HTR-8/SVneo (cell line): ENCODE results near the gene DPP3.
"Not testable (repeated sequence)": the region's sequence is repeated elsewhere in the genome, so short reads cannot be mapped to it uniquely, and the experiment has no call there.

Experiments
- DNase-seq: peaks from one replicate; pipeline ENCODE4 v3.0.0; 2011; ENCODE audit warnings: low spot score, mixed read lengths; ENCODE audit not compliant: insufficient read length
- FAIRE-seq: peaks from 2 replicates; lab custom pipeline; 2011; peaks lifted over from hg19 to GRCh38; lab: Jason Lieb, UNC

DPP3 gene, protein sequence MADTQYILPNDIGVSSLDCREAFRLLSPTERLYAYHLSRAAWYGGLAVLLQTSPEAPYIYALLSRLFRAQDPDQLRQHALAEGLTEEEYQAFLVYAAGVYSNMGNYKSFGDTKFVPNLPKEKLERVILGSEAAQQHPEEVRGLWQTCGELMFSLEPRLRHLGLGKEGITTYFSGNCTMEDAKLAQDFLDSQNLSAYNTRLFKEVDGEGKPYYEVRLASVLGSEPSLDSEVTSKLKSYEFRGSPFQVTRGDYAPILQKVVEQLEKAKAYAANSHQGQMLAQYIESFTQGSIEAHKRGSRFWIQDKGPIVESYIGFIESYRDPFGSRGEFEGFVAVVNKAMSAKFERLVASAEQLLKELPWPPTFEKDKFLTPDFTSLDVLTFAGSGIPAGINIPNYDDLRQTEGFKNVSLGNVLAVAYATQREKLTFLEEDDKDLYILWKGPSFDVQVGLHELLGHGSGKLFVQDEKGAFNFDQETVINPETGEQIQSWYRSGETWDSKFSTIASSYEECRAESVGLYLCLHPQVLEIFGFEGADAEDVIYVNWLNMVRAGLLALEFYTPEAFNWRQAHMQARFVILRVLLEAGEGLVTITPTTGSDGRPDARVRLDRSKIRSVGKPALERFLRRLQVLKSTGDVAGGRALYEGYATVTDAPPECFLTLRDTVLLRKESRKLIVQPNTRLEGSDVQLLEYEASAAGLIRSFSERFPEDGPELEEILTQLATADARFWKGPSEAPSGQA

DNA sequence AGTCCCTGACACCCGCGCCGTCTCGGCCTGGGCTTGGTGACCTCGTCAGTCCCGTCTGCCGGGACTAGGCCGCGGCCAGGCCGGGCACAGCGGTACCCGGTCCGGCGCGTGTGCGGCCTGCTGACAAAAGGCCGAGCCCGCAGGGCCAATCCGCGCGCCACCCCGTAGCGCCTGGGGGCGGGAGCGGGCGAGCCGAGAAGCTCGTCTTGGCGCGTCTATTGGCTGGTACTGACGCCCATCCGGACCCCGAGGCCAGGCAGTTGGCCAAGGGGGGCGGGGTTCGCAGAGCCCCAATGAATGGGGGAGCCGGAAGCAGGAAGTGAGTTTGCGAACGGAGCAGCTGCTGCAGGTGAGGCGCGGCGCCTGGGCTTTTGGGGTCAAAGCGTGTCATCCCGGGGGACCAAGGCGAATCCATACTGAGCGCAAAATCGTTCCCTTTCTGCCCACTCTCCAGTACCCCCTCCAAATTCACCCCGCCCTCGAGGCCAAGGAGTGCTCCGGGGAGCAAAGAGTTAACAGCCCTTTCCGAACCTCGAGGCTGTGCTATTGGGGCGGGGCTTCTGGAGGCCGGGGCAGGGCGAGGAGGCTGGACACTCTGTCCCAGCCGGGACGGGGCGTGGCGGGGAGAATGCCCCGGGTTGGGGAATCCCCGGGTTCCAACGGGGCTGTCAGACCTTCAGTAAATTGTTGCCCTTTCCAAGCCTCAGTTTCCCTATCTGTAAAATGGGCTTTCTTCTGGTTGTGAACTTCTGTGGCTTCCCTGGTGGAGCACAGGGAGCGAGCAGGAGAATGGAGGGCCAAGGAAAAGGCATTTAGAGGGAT lies at the start of gene DPP3:
TSS of gene DPP3 (plus strand) at position 318 of the 822 bp plus-strand sequence. CDS start 1,767 bp downstream, outside the sequence.
- DNase-seq (peak; percentile 100), FAIRE-seq (peak; percentile 99)

DNA sequence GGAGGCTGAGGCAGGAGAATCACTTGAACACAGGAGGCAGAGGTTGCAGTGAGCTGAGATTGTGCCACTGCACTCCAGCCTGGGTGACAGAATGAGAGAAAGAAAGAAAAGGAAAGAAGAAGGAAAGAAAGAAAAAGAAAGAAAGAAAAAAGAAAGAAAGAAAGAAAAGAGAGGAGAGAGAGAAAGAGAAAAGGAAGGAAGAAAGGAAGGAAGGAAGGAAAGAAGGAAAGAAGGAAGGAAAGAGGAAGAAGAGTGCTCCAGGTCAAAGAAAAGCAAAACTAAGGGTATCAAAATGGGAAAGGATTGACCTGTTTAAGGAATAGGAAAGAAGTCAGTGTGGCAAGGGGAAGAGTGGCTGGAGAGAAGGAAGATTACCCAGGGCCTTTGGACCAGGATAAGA lies 48.9 kb upstream of the DPP3 start:
- not testable (repeated sequence) for FAIRE-seq

GRCh38 chr11:66431871-66432329 lies 48.3 kb upstream of the DPP3 start:
- FAIRE-seq, DNase-seq: not testable (repeated sequence)

More for the DNA sequence above, 48.9 kb upstream of the DPP3 start:
- DNase-seq, result not testable (repeated sequence)

DNA sequence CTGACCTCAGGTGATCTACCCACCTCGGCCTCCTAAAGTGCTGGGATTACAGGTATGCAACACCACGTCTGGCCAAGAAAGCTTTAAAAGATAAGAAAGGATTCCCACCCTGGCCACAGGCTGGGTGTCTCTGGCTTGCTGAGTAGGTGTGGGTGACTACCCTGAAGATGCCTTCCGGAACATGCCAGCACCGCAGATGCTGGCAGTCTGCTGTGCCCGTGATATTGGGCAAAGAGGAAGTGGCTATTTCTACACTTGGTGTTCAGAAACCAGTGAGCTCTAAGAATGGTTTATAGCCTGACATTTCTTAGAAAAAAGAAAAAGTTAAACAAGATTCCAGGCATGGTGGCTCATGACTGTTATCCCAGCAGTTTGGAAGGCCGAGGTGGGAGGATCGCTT lies 47.6 kb upstream of the DPP3 start:
- FAIRE-seq (no peak), DNase-seq (no peak)

DNA sequence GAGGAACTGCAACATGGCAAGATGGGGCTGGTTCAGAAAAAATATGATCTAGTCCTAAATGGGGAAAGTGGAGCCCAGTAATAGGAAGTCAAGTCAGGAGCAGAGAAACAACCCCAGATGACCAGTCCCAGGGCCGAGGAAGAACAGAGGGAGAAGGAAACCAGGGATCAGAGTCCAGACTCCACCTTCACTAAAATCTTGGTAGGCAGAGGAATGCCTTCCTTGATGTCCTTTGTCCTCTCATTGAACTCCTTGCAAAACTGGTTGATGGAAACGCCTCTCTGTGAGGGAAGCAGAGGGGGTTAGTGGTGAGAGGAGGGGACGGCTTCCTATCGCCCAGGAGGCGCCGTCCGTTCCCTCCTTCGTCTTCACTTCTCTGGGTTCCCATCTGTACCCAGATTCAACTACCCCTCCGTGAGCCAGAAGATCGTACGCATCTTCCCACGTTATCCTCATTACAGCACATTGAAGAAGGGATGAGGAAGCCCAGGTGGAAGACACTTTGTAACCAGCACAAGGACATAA lies 42.2 kb upstream of the DPP3 start:
- DNase-seq, result no peak
- no peak for FAIRE-seq

- FAIRE-seq, result peak; percentile 100
- peak; percentile 99 for DNase-seq
Observed at GRCh38 chr11:66438504-66439466, 41.4 kb upstream of the DPP3 start, which contains the start of gene MRPL11. Gene MRPL11, minus strand, starts transcription at chr11:66438848. Its CDS starts 94 bp downstream, at chr11:66438754.

DNA sequence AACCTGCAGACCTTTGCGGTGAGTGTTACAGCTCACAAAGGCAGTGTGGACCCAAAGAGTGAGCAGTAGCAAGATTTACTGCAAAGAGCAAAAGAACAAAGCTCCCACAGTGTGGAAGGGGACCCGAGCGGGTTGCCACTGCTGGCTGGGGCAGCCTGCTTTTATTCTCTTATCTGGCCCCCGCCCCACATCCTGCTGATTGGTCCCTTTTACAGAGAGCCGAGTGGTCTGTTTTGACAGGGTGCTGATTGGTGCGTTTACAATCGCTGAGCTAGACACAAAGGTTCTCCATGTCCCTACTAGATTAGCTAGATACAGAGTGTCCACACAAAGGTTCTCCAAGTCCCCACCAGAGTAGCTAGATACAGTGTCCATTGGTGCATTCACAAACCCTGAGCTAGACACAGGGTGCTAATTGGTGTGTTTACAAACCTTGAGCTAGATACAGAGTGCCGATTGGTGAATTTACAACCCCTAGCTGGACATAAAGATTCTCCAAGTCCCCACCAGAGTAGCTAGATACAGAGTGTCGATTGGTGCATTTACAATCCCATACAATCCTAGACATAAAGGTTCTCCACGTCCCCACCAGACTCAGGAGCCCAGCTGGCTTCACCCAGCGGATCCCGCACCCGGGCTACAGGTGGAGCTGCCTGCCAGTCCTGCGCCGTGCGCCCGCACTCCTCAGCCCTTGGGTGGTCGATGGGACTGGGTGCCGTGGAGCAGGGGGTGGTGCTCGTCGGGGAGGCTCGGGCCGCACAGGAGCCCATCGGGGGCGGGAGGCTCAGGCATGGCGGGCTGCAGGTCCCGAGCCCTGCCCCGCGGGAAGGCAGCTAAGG lies 39.9 kb upstream of the DPP3 start:
- DNase-seq, FAIRE-seq: not testable (repeated sequence)

DNA sequence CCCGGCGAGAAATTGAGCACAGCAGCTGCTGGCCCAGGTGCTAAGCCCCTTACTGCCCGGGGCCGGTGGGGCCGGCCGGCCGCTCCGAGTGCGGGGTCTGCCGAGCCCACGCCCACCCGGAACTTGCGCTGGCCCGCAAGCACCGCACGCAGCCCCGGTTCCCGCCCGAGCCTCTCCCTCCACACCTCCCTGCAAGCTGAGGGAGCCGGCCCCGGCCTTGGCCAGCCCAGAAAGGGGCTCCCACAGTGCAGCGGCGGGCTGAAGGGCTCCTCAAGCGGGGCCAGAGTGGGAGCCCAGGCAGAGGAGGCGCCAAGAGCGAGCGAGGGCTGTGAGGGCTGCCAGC lies 39.3 kb upstream of the DPP3 start:
- not testable (repeated sequence) for FAIRE-seq, DNase-seq

DNA sequence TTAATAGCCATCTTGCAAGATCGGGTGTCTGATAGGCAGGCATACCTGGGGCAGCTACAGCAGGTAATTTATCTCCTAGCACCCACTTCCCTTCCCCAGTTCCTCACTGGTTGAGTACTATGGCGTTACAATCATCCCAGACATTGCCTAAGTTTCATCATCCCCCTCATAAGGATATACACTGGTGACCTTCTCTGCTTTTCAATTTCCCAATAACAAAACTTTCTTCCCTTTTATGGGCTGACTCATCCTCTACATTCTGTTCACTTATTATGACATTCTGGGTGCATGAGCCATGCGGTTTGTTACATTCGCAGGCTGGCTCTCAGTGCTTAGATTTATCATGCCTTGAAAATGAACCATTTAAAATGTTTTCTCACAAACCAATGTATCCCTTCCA lies 36.6 kb upstream of the DPP3 start:
- DNase-seq (peak; percentile 59), FAIRE-seq (peak; percentile 91)

GRCh38 chr11:66447012-66447411 lies 33.2 kb upstream of the DPP3 start:
- FAIRE-seq (no peak), DNase-seq (no peak)

DNA sequence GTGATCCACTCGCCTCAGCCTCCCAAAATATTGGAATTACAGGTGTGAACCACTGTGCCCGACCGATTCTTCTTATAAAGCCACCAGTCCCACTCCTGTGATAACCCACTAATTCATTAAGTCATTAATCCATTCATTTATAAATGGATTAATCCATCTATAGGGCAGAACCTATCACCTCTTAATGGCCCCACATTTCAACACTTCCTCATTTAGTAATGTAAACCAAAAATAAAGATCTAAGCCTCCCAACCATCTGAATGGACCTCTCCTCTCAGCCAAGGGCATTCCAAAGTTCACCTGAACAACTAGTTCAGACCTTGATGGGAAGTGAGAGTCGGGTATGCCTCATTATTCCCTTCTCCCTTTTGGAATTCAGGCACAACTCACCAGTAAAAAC lies 31.7 kb upstream of the DPP3 start:
- no peak for DNase-seq
- FAIRE-seq, result no peak

GRCh38 chr11:66450560-66450959 lies 29.7 kb upstream of the DPP3 start:
- peak; percentile 79 for FAIRE-seq

DNA sequence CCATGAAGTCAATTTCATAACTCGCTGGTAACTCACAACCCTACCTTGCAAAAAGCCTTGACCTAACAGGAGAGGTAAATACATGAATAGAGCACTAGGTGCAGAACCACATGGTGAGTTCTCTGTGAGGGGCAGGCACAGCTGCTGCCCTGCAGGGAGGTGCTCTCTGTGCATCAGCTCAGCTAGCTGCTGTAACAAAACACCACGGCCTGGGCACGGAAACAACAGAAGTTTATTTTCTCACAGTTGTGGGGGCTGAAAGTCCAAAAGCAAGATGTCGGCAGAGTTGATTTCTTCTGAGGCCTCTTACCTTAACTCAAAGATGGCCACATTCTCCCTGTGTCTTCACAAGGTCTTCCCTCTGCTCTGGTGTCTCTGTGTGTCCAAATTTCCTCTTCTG lies 28.6 kb upstream of the DPP3 start:
- FAIRE-seq (peak; percentile 38), DNase-seq (no peak)

More at GRCh38 chr11:66450560-66450959, 29.7 kb upstream of the DPP3 start:
- no peak for DNase-seq

- DNase-seq (peak; percentile 73), FAIRE-seq (peak; percentile 83)
Observed at GRCh38 chr11:66454247-66454646, 26.0 kb upstream of the DPP3 start.

DNA sequence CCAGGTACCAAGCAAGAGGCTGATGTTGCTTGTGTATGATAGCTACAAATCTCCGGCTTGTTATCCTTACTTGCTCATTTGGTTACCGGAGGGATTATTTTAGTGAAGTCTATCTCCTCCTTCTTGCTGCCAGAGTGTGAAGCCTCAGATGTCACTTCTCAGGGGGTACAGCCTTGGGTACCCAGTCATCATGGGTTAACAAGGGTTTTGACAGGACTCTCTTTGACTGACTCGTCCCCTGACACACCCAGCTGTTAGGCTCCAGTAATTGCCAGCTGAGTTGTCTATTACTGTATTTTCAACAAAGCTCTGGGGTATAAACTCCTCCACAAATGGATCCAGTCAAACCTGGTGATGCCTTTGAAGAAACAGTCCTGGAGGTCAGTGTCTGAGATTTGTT lies 25.4 kb upstream of the DPP3 start:
- DNase-seq, result no peak
- peak; percentile 68 for FAIRE-seq

DNA sequence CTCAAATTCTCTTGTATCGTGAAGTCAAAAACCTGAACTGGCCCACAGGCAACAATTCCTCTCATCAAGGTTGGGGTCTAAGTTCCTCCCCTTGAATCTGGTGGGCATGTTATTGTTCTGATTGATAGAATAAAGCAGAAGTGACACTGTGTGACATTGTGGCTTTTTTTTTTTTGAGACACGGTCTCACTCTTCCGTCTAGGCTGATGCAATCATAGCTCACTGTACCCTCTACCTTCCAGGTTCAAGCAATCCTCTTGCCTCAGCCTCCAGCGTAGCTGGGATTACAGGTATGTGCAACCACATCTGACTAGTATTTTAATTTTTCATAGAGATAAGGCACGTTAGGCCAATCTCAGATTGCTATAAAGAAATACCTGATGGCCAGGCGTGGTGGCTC lies 22.4 kb upstream of the DPP3 start:
- DNase-seq, result no peak
- FAIRE-seq, result no peak

DNA sequence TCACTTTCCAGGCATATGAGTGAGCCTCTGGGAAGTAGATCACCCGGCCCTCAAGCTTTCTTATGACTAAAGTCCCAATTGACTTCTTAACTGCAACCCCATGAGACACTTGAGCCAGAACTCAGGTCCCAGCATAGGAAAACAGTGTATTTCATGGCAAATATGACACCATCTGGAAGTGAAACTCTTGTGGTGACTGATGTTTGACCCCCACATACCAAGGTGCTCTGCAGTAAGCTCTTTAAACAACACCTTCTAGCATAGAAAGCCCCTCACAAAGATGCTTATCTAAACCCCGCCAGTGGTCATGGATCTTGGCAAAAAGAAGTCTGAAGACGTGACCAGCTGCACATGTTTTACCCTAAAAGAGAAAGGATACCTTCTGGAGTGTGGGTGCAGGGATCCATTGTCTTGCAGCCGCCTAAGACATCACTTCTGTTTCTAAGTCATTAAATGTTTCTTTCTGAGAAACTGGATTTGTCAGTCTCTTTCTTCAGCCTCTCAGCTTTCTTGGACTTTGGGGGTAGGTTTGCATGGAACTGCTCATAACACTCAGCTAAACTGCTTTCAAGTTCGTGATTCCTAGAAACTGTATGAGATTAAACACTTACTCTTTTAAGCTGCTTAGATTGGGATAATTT lies 21.0 kb upstream of the DPP3 start:
- FAIRE-seq, result no peak
- no peak for DNase-seq

- DNase-seq (no peak), FAIRE-seq (no peak)
Observed at GRCh38 chr11:66462010-66462409, 18.2 kb upstream of the DPP3 start.
